Activated T-helper 1 cell treated with anti-CD3 and anti-CD28 coated beads, Interleukin-2, amount 50 U/mL, for 16 hours (primary cell): ENCODE data around the gene PCK1.
A peak's percentile ranks its signal among the peaks of the same experiment; 100 is the strongest.

Experiments
- DNase-seq, 2 donors: peaks; one replicate each; pipeline ENCODE4 v3.0.0-alpha.2; 2020; ENCODE audit warnings: low read depth in 1 of 2, low spot score in 1 of 2

Gene PCK1

DNA sequence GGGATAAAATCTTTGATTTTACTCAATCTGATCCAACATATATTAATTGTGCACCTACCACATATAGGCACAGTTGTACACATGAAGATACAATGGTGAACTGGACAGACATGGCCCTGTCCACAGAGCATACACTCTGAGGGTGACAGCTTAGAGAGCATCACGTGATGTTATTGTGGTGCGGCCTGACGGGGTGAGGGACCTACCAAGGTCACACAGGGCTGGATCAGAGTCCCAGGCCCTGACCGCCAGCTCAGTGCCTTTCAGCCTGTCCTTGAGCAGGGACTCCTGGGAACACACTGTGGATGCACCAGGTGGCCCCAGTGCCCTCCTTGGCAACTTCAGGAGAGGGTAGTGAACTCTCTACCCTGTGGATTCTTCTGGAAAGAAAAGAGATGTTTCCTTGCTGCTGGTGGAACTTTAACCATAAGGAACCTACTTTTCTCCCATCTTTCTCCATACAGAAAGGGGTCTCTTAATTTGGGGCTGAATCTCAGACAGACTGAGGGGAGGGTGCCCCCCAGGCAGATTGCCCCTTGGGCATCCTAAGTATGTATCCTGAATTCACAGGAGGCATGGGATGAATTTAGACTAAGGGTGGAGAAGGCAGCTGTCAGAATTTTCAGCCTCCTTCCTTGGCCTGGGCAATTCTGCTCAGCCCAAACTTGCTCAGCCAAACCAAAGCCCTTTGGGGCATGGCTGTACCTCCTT lies 26.5 kb downstream of the PCK1 start:
- DNase-seq: no peak

DNA sequence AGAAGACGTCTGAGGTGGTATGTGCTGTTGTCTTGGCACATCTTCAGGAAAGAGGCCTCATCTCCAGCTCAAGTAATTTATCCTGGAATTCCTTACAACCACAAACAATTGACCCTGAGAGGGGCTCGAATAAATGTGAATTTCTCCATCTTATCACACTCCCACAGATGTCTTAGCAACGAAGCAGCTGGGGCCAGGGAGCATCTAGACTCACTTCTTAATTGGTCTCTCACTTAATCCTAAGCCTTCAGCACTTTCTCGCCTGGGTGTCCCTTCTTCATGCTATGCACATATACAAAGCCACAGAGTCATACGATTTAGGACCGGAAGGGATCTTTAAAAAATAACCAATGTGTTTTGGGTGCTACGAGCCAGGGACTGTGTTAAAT lies 27.1 kb downstream of the PCK1 start:
- DNase-seq: no peak

DNA sequence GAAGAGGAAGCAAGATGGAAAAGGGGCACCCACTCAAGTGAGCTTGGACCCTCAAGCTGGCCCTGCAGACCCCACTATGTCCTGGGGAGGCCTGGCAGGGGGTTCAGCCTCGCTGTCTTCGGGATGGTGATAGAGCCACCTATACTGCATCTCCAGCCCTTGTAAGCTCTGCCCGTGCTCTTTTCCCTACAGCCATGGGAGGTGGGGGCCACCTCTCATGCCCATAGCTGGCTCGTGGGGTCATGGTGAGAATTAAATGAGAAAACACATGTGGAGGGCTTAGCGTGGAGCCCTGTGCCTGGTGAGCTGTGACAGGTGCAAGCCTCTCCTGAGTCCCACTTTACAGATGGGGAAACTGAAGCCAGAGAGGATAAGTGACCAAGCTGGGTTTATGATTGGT lies 27.7 kb downstream of the PCK1 start:
- DNase-seq: no peak

DNA sequence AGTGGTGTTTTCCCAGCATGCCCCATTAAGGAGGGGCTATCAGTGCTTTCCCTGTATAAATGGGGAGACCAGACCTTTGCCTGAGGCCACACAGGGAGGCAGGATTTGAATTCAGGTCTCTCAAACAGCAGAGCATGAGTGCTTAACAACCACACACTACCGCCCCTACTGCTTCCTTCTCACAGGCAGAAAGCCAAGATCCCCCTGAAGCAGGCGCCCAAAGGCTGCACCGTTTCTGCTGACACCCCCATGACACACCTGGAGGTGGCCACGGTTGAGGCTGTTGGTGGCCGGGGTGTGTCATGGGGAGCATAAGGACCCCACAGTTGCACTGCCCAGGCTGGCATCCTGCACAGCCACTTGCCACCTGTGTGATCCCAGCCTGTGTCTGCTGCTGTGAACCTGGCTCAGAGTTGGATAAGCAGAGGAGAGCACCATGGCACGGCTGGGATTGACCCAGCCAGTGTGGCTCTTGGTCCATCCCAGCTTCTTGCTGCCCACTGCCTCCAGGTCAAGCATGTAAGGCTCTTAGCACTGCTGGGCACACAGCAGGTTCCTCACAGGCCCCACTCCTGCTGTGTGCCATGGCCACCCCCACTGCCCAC lies 28.3 kb downstream of the PCK1 start:
- DNase-seq: no peak

DNA sequence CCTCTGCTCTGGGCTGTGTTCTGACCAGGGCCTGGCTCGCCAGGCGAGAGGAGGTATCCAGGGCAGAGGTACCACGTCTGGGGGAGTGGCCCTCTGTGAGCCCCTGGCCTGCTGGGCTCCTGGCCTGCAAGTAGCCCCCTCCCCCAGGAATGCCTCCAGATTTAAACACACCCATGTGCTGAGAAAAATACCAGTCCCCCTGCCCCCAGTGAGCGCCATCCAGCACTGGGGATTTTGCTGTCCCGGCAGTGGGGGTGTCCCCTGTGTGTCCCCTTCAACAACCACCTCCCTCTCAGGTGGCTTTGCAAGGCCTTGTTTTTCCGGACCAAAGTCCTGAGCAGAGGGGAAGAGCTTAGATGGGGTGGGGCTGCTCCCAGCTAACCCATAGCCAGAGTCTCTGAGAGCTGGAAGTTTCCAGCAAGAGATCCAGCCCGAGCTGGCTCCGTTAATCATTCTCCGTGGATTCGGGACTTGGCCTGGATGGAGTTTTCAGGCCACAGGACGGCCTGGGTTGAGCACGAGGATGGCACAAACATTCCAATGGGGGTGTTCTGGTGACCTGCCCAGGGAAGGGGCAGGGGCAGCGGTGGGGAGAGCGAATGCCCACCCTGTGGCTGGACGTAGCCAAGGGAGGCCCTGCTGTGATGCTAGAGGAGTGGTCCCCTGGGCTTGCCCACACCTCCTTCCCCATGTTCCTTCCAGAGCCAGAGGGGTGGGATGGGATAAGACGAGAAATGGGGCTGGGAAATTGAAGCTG lies 29.0 kb downstream of the PCK1 start:
- no peak for DNase-seq

DNA sequence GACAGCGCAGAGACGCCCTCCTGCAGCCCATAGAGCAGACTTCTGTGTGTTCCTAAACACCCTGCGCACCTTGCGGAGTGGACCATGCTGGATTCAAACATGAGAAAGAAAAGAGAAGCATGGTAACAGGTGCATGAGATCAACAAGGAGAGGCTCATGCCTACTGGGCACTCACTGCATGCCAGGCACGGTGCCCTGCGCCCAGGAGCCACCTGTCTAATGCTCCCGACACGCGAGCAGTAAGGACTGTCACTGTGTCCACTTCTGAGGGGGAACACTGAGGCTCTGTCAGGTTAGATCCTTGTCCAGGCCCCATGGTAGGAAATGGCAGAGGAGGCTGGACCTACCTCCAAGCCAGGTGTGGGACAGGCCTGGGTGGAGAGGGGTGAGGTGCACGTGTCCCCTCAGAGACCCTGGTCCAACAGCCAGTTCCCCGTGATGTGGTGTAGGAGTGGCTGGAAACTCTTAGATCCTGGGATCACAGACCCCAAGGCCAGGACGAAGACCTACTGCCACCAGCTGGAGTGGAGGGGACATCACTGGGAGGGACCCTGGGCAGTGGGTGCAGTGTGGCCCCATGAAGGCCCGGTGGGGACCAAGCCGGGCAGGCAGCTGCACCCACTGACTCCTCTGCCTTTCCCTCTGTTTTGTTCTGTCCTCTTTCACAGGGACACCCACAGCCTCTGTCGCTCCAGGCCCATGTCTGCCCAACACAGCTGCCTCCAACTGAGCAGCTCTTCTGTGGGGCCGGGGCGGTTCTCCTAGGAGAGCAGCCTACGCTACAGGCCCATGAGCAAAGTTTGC lies 29.8 kb downstream of the PCK1 start:
- no peak for DNase-seq

DNA sequence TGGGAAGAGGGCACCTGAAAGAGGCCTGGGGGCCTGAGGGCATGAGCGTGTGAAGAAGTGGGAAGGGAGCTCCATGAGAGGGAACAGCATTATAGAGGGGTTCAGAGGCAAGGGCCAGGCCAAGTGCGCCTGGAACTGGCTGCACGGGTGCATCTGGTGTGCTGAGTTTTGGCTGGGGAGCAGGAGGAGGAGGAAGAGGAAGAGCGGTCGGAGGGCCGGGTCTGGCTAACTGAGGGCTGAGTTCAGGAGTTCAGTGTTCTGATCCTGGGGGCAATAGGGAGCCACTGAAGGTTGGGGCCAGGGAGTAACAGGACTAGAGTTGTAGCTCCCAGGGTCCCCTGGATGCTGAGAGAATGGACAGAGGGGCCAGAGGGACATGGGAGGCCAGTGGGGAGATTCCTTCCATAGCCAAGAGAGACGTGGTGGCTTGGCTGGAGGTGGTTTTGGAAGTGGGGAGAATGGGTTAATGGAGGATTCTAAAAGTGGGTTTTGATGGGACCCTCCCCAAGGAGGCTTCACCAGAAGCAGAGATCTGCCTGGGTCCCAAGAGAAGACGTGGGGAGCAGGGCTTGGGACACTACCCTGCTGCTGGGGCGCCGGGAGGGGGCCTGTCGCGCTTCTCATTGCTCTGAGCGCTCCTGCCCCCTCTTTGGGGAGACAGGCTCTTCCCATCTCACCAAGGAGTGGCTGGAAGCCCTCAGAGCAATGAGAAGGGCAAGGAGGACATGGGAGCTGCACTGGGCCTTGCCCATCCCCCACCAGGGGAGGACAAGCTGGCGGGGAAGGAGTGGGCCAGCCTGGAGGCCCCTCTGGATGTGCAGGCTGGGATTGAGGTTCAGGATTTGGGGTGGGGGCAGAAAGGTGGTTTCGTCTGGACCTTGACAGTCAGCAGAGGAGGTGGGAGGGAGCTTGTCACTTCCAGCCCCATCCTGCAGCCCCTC lies 30.6 kb downstream of the PCK1 start:
- DNase-seq: no peak

DNA sequence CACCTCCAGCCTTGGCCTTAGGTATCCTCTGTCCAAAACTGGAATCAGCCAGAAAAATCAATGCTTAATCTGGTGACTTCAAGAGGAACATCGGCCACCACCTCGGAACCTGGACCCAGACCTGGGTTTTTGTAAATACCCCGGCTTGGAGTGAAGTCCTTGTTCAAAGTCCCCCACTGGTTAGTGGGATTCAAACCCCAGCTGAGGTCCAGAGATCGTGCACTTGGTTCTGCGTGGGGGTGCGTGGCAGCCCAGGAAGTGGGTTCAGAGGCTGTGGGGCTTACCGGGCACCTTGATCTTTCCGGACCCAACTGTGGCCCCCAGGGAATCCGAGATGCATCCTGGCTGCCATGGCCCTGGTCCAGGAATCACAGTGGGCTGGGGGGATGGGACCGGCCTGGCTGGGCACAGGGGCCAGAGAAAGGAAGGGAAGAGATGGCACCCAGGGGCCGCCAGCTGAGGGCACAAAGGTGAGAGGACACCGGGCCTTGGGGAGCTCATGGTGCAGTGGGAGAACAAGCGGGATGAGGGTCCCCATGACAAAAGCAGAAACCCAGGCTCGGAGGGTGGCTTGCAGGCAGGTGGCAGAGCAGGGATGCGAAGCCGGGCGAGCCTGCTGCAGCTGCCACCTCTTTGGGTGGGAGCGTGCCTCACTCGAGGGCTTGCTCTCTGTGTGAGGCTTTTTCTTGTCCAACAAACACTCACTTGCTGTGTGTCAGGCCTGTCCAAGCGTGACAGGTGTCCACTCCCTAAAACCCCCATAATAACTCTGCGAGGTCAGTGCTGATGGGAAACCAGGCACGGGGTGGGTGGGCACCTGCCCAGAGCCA lies 31.6 kb downstream of the PCK1 start:
- no peak for DNase-seq

DNA sequence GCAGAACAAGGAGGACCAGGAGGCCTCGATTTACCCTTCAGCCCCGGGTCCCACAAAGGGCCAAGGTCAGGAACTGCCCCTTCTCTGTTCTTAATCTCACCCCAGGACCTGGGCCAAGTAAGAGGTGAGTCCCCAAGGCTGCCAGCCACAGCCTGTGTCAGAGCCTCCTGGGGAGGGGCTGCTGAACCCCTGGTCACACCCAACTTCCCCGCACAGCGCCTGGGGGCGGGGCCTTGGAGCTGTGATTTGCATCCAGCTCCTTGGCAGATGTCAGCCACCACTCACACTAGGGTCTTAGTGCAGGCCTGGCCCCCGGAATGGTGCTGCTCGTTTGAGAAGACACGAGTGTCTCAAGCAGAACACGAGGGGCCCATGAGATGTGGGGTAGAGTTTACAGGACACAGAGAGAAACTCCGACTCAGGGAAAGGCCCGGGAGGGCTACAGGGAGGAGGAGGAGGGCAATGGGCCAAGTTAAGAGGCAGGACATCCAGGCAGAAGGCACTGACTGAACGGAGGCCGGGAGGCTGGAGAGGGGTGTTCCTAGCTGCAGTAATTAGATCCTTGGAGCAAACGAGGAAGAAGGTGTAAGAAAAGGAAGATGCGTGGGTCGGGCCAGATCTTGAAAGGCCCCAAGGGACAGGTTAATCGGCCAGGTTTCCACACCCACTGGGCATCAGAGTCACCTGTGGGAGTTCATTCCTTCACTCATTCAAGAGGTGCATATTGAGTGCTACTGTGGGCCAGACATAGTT lies 32.4 kb downstream of the PCK1 start:
- DNase-seq: no peak

DNA sequence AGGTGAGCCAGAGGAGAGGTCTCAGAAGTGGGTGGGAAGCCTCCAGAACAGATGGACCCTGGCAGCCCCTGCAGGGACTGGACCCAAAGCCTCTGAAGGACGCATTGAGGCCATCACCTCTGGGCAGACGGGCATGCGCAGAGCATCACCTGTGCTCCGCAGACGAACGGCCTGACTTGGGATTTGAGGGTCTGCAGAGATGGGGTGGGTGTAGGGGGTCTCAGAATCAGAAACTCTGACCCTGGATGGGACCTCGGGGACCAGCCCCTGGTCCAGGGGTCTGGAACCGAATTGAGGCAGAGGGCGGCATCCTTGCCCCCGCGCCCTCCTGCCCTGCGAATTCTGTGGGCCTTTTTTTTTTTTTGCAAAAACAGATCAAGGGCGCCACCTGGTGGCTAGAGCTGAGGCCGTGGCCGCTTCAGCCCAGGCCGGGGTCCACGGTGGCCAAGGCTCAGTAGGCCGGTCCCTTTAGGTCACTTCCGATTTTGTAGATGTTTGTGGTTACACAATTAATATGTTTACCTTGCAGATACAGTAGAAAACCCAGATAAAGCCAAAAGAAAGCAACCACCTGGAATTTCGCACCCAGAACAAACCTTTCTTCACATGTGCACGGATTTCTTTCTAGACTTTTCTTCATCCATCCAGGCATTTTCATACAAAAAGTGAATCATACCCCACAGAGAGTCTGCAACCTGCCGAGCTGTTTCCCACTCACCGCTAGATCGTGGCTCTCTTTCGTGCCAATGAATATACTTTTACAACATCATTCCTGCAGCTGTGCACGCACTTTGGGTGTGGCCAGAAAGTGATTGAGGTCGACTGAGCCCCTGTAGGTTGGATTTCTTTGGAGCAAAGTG lies 33.4 kb downstream of the PCK1 start:
- DNase-seq: peak; percentile 26 to 28

DNA sequence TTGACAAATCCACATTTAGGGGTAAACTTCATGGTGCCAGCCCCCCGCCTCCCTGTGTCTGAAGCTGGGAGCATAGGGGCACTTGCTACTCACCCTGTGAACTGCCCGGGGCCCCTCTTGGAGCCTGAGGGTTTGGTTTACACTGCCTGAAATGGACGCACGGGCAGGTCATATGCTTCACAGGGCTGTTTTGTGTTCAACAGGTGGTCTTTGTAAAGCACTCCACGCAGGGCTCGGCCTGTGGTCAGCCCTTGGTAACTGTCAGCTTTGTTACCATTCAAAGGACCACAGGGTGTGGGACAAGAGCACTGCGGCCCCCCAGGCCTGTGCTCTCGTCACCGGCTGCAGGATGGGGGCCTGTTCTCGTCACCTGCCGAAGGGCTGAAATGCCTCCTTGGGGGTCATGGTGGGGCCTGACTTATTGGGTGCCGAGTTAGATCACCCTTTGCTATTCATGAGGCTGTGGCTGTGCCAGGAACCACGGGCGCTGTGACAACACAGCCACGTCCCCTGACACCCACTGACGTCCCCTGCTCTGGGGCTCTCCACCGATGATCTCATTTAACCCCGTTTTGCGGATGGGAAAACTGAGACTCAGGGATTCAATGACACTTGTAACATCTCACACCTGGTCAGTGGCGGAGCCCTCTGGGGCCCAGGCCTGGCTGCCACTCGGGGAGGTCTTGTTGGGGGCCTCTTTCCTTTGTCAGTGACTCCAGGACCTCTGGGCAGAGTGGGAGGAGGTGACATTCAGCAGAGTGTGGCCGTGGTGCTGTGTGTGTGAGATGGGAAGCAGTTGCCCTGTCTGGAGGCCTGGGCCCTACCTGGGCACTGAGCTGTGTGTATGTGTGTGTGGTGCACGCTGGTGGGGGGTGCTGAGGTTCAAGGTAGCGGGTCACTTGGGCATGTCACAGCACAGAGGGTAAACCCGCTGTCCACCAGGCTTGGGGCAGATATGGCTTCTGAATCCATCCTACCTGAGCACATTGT lies 34.4 kb downstream of the PCK1 start:
- no peak for DNase-seq

DNA sequence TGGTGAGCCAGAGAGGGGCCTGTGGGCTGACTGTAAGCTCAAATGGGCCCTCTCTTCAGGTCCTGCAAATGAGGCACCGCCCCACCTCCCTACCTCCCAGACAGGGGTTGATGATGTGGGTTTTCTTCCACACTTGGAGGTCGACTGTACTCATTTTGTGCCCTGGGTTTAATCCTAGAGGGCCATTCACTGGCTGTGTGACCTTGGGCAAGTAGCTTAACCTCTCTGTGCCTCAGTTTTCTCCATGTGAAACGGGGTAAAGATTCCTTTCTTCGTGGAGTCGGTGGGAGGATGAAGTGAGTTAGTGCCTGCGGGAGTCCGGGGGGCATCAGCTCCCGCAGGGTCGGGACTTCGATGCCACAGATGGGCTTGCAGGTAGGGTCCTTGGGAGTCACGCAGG lies 35.4 kb downstream of the PCK1 start:
- no peak for DNase-seq

DNA sequence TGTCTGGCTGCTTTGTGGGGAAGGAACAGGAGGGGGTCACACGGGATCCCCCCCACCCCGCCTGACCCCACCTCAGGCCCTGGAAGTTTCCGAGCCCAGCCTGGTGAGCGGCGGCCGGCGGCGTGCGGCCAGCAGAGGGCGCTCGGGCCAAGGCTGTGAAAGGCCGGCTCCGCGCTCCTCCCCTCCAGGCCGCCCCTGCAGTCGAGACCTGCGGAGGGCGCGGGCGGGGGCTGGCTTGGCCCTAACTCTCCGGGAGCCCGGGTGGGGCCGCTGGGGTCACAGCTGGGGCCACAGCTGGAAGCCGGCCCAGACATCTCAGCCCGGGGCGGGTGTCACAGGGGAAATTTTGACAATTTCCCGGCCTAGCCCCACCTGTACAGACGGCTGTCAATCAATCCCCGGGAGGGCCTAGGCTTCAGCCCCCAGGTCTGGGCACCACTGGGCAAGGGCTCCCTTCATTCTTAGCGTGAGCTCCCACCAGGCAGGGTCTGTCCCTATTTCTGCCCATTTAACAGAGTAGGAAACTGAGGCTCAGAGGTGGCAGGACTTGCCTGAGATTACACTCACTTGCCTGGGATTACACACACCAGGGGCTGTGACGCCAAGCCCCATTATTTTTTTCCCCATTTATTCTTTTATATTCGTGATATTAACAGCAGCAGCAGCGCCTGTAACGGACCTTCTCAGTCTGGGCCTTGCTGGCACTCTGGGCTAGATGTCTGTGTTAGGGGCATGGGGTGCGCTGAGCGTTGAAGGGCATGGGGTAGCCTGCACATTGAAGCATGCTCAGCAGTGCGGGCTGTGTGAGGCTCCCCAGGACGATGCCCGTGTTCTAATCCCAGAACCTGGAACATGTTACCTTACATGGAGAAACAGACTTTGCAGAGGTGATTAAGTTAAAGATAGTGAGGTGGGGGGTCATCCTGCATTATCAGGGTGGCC lies 36.4 kb downstream of the PCK1 start:
- peak; percentile 56 to 63 for DNase-seq

DNA sequence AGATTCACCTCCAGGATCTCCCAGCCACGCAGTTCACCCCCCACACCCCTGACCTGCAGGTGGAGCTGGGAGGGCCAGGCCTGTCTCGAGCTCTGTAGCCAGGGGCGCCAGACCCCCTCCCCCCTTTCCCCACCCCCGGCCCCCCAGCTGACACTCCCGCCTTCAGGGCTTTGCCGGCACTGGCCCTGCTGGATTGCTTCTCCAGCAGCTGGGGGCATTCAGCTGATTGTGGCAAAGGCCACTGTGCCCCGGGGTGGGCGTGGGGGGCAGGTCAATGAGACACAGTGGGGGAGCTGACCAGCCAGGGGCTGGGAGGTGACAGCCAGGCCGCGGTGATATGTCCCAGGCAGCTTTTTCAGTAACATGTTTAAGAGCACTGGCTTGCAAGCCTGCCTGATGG lies 37.1 kb downstream of the PCK1 start:
- no peak for DNase-seq

DNA sequence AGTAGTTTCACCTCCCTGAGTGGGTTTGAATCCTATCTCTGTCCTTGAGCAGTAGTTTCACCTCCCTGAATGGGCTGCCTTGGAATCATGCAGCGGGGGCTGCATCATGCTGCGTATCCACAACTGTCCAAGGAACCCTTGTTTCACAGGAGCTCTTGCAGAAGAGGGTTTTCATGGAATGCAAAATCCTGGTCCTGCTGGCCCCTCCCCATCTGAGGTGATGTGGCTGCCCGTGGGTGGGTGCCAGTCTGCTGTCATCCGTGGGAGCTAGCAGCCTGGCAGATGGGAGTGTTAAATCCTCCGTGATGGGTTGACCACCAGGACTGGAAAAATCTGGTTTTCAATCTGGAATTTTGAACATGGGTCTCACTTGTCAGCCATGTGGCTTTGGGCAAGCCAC lies 37.6 kb downstream of the PCK1 start:
- no peak for DNase-seq
